Amniotic stem cell (primary cell): ENCODE measurements around the gene PDCD5.
"Not testable (repeated sequence)": the region's sequence is repeated elsewhere in the genome, so short reads cannot be mapped to it uniquely, and the experiment has no call there.

Experiments used
- DNase-seq: peaks from one replicate; lab custom pipeline; 2025; lab: John Stamatoyannopoulos, UW

Gene PDCD5

DNA sequence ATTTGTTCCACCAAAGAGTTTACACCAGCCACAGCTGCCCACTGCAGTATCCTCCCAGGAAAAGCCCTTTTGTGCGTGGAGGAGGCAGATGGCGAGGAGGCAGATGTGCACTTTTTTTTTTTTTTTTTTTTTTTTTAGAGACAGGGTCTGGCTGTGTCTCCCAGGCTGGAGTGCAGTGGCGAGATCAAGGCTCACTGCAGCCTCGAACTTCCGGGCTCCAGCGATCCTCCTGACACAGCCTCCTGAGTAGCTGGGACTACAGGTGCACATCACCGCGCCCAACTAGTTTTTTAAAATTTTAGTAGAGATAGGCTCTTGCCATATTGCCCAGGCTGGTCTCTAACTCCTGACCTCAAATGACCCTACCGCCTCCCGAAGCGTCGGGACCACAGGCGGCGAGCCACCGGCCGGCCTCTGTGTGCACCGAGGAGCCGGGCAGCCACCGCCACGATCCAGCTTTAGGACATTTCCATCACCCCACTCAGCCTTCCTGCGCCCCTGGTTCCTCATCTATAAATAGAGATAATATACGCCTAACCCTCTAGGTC lies 563 bp upstream of the PDCD5 start:
- DNase-seq: no peak

- peak; percentile 14 for DNase-seq
Observed at GRCh38 chr19:32581705-32582179, 752 bp downstream of the PDCD5 start.

- not testable (repeated sequence) for DNase-seq
Observed at GRCh38 chr19:32587747-32588504, 6.9 kb downstream of the PDCD5 start.

DNA sequence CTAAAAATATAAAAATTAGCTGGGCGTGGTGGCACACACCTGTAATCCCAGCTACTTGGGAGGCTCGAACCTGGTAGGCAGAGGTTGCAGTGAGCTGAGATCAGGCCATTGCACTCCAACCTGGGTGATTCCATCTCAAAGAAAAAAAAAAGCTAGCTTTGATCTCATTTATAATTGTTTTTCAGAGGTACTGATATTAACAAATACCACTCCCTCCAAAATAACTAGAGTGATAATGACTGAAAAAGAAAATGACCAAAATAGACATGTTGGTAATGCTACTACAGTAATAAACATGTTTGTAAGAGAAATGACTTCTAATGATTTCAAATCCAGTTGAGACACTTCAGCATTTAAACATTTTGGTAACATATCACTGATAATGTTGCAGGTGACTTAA lies 13.0 kb downstream of the PDCD5 start:
- no peak for DNase-seq

DNA sequence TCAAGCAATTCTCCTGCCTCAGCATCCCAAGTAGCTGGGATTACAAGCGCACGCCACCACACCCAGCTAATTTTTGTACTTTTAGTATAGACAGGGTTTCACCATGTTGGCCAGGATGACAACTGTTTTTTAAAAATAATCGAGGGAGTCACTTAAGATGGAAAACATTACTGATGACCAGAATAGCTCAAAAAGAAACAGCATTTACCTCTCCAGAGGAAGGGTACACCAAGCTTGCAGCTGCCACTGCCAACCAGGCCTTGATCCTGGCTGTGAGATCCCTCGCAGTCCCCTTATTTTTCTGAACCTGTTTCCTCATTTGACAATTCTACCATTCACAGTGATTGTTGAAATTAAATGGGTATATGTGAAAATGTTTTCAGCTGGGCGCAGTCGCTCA lies 14.5 kb downstream of the PDCD5 start:
- no peak for DNase-seq

DNA sequence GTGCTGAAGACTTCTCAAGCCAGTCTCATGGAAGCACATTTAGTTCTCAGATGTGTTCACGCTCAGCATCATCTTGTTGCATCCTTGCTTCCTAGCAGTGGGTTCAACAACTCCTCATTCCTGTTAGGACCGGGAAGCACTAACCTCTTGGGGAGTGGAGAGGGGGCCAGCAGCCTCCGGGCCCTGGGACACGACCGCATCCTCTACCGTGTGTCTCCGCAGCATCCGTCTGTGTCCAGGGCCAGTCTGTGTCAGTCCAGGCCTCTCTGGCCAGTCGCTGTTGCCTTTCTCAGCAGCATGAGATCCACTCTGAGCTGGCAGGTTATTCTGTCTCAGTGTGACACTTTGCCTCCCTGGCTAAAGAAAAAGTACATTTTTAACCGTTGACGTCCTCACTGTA lies 17.0 kb downstream of the PDCD5 start:
- no peak for DNase-seq

GRCh38 chr19:32599258-32599657 lies 18.3 kb downstream of the PDCD5 start:
- DNase-seq: no peak

- DNase-seq: peak; percentile 9
Observed at GRCh38 chr19:32599736-32600157, 18.8 kb downstream of the PDCD5 start.

- no peak for DNase-seq
Observed at GRCh38 chr19:32603961-32604360, 23.0 kb downstream of the PDCD5 start.

- no peak for DNase-seq
Observed at GRCh38 chr19:32605544-32605943, 24.6 kb downstream of the PDCD5 start.

DNA sequence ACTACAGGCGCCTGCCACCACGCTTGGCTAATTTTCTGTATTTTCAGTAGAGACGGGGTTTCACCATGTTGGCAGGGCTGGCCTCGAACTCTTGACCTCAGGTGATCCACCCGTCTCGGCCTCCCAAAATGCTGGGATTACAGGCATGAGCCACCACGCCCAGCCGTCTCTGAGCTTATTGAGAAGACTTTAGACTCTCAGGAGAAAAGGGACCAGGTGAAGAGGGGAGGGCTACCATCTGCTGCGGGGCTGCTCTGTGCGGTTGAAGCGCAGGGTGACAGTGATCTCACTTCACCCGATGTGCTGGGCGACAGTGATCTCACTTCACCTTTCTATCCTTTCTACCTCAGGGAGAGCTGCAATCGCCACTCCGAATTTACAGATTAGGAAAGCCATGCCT lies 25.3 kb downstream of the PDCD5 start:
- DNase-seq: no peak

- no peak for DNase-seq
Observed at GRCh38 chr19:32607479-32607878, 26.5 kb downstream of the PDCD5 start.

- no peak for DNase-seq
Observed at GRCh38 chr19:32611161-32611560, 30.2 kb downstream of the PDCD5 start.

DNA sequence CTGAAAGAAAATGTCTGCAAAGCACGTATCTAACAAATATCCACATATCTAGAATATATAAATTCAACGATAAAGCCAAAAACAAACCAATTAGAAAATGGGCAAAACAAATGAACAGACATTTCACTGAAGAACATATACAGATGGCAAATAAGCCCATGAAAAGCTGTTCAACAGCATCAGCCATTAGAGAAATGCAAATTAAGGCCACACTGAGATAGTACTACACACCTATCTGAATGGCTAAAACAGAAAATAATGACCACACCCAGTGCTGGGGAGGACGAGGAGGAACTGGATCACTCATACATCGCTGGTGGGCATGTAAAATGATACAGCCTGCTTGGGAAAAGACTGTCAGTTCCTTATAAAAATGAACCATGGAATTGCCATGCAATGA lies 32.0 kb downstream of the PDCD5 start:
- DNase-seq: no peak

DNA sequence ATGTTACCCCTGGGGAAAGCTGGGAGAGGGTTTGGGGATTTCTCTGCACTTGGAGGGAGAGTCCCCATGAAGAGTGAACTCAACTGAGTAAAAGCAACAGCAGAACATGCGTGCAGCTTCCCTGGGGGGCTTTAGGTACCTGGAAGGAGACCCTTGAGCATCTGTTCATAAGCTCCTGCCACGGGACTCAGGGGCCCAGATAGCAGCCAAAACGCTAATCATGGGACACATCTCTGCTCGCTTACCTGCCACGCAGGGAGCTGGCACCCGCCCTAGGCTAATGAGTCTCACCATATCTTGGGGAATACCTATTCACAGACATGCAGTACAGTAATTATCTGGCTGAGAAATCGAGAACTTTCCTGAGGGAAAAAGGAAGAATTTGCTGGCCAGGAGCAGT lies 33.9 kb downstream of the PDCD5 start:
- DNase-seq: no peak

DNA sequence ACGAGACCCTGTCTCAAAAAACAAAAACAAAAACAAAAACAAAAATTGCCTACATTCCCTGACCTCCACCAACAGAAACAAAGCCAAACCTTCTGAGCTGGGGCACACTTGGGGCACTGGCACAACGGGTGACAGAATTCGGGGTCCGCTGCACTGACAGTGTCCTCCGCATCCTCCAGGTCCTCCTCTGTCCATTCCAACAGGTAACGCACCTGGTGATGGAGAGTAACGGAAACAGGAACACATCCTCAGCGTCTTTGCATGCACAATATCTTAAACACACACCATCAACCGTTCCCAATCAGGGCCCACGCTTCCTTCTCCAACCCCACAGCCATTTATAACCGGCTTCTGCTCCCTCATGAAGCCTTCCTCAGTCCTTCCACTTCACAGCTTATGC lies 34.6 kb downstream of the PDCD5 start:
- no peak for DNase-seq

GRCh38 chr19:32619051-32619685 lies 38.2 kb downstream of the PDCD5 start:
- DNase-seq: no peak

DNA sequence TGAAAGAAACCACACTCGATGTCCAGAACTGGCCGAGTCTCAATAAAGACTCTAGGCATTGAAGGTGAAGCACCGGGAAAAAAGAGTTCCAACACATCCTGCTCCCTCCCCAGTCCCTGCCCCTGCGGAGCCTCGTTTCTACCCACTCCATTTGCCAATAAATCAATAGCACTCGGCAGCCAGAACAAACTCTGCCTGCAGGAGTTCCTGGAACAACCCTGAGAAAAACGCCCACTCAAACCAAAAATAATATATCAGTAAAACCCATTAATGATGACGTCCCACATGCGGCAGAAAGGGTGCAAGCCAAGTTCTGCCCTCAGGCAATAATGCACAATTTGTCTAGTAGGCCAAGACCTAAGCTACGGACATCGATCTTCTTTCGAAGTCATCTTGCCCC lies 41.0 kb downstream of the PDCD5 start:
- DNase-seq: no peak

- DNase-seq: no peak
Observed at GRCh38 chr19:32624410-32624809, 43.4 kb downstream of the PDCD5 start.

- DNase-seq: no peak
Observed at GRCh38 chr19:32626969-32627368, 46.0 kb downstream of the PDCD5 start.

- DNase-seq: no peak
Observed at GRCh38 chr19:32627714-32628270, 46.8 kb downstream of the PDCD5 start.

DNA sequence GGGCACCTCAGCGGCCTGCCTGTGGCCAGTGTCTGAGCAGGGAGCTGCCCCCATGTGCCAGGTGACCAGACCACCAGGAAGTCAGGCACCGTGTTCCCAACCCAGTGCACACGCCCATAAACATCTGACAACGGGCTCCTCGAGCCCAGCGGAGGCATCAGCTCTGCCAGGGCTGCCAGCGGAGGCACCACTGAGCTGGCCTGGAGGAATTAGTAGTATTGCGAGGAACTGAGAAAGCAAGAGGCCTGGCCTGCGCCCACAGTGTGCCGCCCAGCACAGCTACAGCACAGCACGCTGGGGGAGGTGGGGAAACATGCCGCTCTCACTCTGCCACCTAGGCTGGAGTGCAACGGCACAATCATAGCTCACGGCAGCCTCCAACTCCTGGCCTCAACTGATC lies 49.3 kb downstream of the PDCD5 start:
- DNase-seq: no peak

GRCh38 chr19:32631381-32631780 lies 50.4 kb downstream of the PDCD5 start:
- DNase-seq: no peak
